Chondrocyte (in vitro differentiated cells): ENCODE data around the gene DIS3L2. TPM values are rescaled to one million over a fixed set of nuclear protein-coding genes. Genes with fewer than 3 reads are reported as not detected.
"Not testable (repeated sequence)": the region's sequence is repeated elsewhere in the genome, so short reads cannot be mapped to it uniquely, and the experiment has no call there.

ENCODE experiments used
- DNase-seq: peaks from one replicate; pipeline ENCODE4 v3.0.0; 2021; ENCODE audit warnings: mixed read lengths, low spot score
- H3K27ac Mint-ChIP-seq: one replicate; pipeline ENCODE4 v1.8.0; 2021; ENCODE audit warnings: mild to moderate bottlenecking, moderate library complexity, mixed read lengths; ENCODE audit not compliant: unreplicated experiment
- H3K27me3 Mint-ChIP-seq: 2 replicates; pipeline ENCODE4 v1.8.0; 2021; ENCODE audit warnings: low read depth, mixed read lengths
- H3K36me3 Mint-ChIP-seq: 2 replicates; pipeline ENCODE4 v1.8.0; 2021; ENCODE audit warnings: low read depth, mixed read lengths
- H3K4me1 Mint-ChIP-seq: 2 replicates; pipeline ENCODE4 v1.8.0; 2021; ENCODE audit warnings: low read depth, mild to moderate bottlenecking, mixed read lengths
- H3K4me3 Mint-ChIP-seq: one replicate; pipeline ENCODE4 v1.8.0; 2021; ENCODE audit warnings: mild to moderate bottlenecking, moderate library complexity, mixed read lengths; ENCODE audit not compliant: unreplicated experiment
- H3K9me3 Mint-ChIP-seq: 2 replicates; pipeline ENCODE4 v1.8.0; 2021; ENCODE audit warnings: low read depth, mixed read lengths
- total RNA-seq: library from RNA; stranded (reverse); gene quantifications from 3 replicates; pipeline ENCODE4 v1.2.1, GENCODE V29; 2021
- TF ChIP-seq, protein P1 (sequence below): fragments of 200-600 bp; sonication (generic); IDR thresholded peaks from 2 replicates; pipeline ENCODE4 v1.5.0; 2021; ENCODE audit warnings: antibody characterized with exemption, mild to moderate bottlenecking, moderate library complexity

Gene DIS3L2
- total RNA-seq, 1 donor from 2014 or later, result 17.5 TPM

DNA sequence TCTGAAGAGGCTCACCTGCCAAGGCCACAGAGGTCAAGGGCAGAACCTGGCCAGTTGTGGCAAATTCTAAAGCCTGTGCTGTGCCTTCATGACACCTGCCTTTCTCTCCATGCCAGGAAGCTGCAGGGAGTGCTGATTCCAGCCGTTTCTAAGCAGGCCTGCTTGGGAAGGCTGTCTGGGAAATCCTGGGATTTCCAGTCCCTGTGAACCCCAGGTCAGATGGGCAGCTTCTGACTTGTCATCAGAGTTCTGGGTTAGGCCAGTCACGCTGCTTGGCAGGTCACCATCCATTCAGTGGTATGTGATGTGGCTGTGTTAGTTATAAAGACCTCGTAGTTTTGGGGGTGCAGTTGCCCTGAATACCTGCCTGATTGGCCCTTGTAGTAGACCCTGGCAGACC, 346.3 kb downstream of the DIS3L2 start:
- Mint-ChIP-seq H3K27ac (no peak overlapping the region), H3K27me3 (no peaks in the 10 kb centered on the region), H3K9me3 (peaks cover 10% of the 10 kb centered on the region), H3K4me3 (no peak overlapping the region), H3K4me1 (no peaks in the 10 kb centered on the region), H3K36me3 (peaks cover 21% of the 10 kb centered on the region)
- TF ChIP-seq, protein P1, sequence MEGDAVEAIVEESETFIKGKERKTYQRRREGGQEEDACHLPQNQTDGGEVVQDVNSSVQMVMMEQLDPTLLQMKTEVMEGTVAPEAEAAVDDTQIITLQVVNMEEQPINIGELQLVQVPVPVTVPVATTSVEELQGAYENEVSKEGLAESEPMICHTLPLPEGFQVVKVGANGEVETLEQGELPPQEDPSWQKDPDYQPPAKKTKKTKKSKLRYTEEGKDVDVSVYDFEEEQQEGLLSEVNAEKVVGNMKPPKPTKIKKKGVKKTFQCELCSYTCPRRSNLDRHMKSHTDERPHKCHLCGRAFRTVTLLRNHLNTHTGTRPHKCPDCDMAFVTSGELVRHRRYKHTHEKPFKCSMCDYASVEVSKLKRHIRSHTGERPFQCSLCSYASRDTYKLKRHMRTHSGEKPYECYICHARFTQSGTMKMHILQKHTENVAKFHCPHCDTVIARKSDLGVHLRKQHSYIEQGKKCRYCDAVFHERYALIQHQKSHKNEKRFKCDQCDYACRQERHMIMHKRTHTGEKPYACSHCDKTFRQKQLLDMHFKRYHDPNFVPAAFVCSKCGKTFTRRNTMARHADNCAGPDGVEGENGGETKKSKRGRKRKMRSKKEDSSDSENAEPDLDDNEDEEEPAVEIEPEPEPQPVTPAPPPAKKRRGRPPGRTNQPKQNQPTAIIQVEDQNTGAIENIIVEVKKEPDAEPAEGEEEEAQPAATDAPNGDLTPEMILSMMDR, result no peak
- DNase-seq, result no peak

DNA sequence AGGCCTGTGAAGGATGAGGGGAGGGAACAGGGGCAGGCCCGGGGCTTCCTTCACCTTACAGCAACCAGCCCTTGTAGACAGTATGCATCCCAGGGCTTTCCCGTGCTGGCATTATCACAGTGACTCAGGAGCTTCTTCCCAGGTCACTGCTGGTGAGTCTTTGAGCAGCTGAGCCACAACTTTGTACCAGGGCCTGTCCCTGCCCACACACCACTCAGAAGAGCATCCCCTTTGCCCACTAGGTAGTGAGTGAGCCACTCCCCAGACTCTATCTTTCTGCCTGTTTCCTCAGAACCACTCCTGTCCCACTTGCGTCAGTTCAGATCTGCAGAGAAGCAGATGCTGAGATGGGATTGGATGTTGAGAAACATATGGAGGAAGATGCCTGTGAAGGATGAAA, 347.5 kb downstream of the DIS3L2 start:
- DNase-seq, result no peak
- TF ChIP-seq, protein P1, result no peak
- H3K36me3 Mint-ChIP-seq, result peaks cover 25% of the 10 kb centered on the region
- H3K27ac Mint-ChIP-seq, result no peak overlapping the region
- no peaks in the 10 kb centered on the region for H3K27me3 Mint-ChIP-seq
- peaks cover 19% of the 10 kb centered on the region for H3K9me3 Mint-ChIP-seq
- H3K4me3 Mint-ChIP-seq, result no peak overlapping the region
- H3K4me1 Mint-ChIP-seq, result no peaks in the 10 kb centered on the region

DNA sequence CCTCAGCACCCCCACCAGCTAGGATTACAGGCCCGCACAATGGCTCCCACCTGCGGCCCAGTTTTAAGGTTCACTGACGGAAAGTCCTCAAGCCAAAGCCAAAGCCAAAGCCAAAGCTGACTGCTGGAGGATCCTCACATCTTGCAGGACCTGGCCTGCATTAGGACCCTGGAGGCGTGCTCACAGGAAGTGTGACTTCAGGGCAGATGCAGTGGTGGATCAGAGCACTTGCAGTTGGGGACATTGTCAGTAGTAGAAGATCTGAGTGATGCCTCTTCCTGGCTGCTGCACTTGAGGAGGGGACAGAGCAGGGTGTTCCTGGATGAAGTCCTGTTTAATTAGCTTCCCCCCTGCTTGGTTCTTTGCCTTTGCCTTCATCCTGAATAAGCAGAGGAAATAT, 348.1 kb downstream of the DIS3L2 start:
- peaks cover 20% of the 10 kb centered on the region for H3K36me3 Mint-ChIP-seq
- TF ChIP-seq, protein P1, result no peak
- H3K9me3 Mint-ChIP-seq, result peaks cover 19% of the 10 kb centered on the region
- H3K4me3 Mint-ChIP-seq, result no peak overlapping the region
- H3K27ac Mint-ChIP-seq, result no peak overlapping the region
- DNase-seq, result no peak
- no peaks in the 10 kb centered on the region for H3K4me1 Mint-ChIP-seq
- H3K27me3 Mint-ChIP-seq, result no peaks in the 10 kb centered on the region

DNA sequence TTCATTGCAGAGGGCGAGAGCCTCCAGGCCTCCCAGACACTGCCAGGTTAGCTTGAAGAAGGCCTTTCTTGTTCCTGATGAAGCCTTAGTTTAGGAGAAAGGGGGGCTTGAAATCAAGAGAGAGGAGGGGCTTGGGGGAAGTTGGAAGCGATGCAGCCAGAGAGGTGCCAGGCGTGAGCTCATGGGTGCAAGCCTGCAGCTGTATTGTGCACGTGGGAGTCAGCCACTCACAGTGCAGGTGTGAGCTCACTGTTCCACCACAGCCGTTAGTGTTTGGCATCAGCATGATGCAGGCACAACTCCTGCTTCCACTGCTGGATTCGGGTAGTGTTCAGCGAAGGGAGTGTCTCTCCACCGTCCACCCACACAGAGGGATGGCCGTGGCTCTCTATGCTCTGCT, 348.6 kb downstream of the DIS3L2 start:
- TF ChIP-seq, protein P1, result no peak
- Mint-ChIP-seq H3K27ac (no peak overlapping the region), H3K4me1 (no peaks in the 10 kb centered on the region), H3K9me3 (peaks cover 19% of the 10 kb centered on the region), H3K4me3 (no peak overlapping the region), H3K27me3 (no peaks in the 10 kb centered on the region), H3K36me3 (peaks cover 18% of the 10 kb centered on the region)
- no peak for DNase-seq

DNA sequence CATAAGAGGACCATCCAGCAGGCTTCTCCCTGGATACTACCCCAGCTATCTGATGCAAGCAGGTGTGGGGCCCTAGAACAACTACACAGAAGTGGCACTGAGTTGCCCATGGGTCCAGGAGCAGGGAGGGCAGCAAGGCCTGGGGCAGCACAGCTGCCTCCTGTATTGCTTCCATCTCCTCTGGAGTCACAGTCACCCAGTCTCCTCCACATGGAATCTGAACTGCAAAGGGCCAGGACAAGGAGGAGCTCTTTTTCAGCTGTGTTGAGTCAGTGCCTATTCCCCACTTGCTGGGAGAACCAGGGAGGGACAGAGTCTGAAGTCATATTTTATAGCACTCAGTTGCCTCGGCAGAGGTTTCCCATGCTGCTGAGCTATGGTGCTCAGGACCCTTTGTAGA, 349.2 kb downstream of the DIS3L2 start:
- no peak for DNase-seq
- Mint-ChIP-seq H3K27me3 (no peaks in the 10 kb centered on the region), H3K9me3 (peaks cover 19% of the 10 kb centered on the region), H3K4me3 (no peak overlapping the region), H3K36me3 (peaks cover 16% of the 10 kb centered on the region), H3K4me1 (peaks cover 5% of the 10 kb centered on the region), H3K27ac (no peak overlapping the region)
- TF ChIP-seq, protein P1, result no peak

DNA sequence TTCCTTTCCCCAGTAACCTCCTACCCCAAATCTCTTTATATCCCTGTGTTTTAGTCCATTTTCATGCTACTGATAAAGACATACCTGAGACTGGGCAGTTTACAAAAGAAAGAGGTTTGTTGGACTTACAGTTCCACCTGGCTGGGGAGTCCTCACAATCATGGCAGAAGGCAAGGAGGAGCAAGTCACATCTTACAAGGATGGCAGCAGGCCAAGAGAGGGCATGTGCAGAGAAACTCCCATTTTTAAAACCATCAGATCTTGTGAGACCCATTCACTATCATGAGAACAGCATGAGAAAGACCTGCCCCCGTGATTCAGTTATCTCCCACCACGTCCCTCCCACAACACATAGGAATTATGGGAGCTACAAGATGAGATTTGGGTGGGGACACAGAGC, 352.1 kb downstream of the DIS3L2 start:
- not testable (repeated sequence) for H3K4me1 Mint-ChIP-seq, DNase-seq, H3K27me3 Mint-ChIP-seq, H3K27ac Mint-ChIP-seq, H3K4me3 Mint-ChIP-seq
- H3K36me3 Mint-ChIP-seq, result peaks cover 14% of the 10 kb centered on the region
- H3K9me3 Mint-ChIP-seq, result peaks cover 19% of the 10 kb centered on the region
